Measurements from ENCODE around the gene FAM181A.

DNA sequence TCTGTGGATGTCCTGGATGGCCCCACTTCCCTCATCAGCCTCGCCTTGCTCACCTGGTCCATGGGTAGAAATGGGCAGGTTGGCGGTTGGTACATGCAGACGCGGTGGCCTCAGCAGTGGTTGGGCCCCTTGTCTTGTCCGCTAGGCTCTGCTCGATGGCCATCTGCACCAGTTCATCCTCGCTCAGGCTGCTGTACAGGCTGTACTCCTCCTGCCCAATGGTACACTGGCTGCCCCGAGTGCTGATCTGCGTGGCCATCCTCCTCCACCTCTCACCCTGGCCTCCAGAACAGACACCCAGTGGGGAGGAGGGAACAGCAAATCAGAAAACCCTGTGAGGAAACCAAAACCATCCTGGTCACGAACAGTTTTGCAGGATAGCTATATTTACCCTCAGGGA is 37.1 kb downstream of the FAM181A start:
- TF ChIP-seq, protein P1, sequence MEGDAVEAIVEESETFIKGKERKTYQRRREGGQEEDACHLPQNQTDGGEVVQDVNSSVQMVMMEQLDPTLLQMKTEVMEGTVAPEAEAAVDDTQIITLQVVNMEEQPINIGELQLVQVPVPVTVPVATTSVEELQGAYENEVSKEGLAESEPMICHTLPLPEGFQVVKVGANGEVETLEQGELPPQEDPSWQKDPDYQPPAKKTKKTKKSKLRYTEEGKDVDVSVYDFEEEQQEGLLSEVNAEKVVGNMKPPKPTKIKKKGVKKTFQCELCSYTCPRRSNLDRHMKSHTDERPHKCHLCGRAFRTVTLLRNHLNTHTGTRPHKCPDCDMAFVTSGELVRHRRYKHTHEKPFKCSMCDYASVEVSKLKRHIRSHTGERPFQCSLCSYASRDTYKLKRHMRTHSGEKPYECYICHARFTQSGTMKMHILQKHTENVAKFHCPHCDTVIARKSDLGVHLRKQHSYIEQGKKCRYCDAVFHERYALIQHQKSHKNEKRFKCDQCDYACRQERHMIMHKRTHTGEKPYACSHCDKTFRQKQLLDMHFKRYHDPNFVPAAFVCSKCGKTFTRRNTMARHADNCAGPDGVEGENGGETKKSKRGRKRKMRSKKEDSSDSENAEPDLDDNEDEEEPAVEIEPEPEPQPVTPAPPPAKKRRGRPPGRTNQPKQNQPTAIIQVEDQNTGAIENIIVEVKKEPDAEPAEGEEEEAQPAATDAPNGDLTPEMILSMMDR (IDR thresholded peaks at IDR 0.05), result no peak
- TF ChIP-seq POLR2A (IDR thresholded peaks at IDR 0.05), result no peak

Data from Peyer's patch (tissue), 4 donors.